AG09319 (cell line): ENCODE measurements around the gene CDC25B.
A peak's percentile ranks its signal among the peaks of the same experiment; 100 is the strongest.

Experiments
- DNase-seq: peaks from one replicate; pipeline ENCODE4 v3.0.0-alpha.2; 2010; ENCODE audit warnings: low read depth; ENCODE audit errors: extremely low read depth
- TF ChIP-seq, protein P1 (sequence below): IDR thresholded peaks from 2 replicates; pipeline ENCODE4 v1.5.1; 2011; ENCODE audit warnings: low read depth, mild to moderate bottlenecking, inconsistent platforms, low read length, moderate library complexity

Gene CDC25B

DNA sequence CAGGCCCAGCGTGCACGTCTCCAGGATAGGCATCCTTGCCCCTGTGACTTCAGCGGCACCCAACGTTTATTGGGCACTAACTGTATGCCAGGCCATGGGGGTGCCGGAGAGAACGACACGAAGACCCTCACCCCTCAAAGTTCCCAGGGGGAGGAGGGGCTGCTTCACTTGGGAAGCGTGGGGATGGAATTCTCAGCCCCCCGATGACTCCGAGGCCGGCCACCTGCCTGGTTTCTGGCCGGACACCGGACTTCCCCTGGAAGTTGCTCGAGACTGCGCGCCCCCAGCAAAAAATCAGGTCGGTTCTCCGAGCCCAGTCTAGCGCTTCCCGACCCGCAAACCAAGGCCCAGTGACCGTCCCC, 50.2 kb downstream of the CDC25B start:
- DNase-seq, result no peak
- TF ChIP-seq, protein P1, sequence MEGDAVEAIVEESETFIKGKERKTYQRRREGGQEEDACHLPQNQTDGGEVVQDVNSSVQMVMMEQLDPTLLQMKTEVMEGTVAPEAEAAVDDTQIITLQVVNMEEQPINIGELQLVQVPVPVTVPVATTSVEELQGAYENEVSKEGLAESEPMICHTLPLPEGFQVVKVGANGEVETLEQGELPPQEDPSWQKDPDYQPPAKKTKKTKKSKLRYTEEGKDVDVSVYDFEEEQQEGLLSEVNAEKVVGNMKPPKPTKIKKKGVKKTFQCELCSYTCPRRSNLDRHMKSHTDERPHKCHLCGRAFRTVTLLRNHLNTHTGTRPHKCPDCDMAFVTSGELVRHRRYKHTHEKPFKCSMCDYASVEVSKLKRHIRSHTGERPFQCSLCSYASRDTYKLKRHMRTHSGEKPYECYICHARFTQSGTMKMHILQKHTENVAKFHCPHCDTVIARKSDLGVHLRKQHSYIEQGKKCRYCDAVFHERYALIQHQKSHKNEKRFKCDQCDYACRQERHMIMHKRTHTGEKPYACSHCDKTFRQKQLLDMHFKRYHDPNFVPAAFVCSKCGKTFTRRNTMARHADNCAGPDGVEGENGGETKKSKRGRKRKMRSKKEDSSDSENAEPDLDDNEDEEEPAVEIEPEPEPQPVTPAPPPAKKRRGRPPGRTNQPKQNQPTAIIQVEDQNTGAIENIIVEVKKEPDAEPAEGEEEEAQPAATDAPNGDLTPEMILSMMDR, result no peak

DNA sequence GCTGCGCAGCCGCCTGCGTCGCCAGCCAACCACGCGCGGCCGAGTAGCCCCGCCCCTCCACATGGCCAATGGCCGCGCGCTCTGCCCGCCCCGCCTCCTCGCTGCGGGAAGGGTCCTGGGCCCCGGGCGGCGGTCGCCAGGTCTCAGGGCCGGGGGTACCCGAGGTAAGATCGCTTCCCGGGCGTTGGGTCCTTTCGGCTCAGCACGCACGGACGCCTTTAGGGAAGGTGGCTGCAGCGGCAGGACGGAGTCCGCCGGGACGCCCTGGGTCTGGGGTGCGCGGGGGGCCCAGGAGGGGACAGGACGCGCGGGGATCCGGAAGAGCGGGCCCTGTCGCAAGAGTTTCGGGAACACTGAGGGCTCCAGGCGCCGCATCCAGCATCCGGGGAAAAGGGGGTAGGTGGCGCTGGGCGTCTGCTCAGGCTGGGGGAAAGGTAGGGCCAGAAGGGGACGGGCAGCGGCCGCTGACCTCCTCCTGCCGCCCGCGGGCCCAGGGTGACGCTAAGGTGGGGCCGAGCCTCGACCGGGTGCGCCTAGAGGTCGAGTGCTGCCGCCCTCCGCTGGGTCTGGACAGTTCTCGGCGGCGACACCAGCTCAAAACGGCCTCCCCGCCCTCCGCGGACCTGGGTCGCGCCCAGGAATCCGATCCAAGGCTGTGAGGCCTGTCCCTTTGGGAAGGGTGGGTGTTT, 50.8 kb downstream of the CDC25B start, which contains the start of gene MAVS:
Gene MAVS, plus strand, starts transcription at position 95 of the 689 bp plus-strand sequence. CDS start 7,791 bp downstream, outside the sequence.
- TF ChIP-seq, protein P1, result no peak
- DNase-seq, result peak; percentile 38

DNA sequence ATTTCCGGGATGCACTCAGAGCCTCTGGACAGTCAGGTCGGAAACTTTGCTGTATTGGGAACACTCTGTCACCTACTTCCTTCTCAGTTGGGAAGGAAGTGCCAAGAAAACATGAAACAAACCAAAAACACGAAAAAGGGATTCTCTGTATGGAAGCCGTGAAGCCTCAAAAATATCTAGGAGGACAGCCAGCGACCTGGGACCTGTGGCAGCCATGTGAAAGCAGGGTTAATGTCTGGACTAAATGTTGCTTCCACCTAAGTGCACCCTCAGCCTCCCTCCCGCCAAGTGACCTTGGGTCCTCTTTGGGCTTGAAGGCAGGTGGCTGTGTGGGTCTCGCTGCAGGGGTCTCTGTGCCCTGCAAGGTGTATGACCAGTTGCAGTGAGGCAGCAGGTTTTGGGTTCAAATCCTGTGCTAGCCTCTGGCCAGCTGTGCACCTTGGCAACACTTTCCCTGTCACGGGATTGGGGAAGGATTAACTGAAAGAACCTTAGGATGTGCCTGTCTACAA, 51.4 kb downstream of the CDC25B start:
- DNase-seq, result no peak
- TF ChIP-seq, protein P1, result no peak

DNA sequence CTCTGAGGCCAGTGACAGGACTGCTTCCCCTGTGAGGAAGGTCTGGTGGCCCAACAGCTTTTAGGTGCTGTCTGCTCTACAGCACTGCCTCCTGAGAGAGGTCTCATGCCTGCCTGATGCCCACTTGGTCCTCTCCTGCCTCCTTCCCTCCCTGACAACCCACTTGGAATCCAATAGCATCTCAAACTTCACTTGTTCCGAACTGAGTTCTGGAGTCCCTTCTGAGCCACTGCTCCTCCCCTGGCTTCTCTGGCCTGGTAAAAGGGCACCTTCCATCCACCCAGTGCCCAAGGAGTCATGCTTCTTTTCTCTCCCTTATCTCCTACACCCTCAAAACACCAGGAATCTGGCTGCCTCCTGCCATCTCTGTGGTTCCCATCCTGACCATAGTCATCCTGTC, 52.5 kb downstream of the CDC25B start:
- TF ChIP-seq, protein P1, result no peak
- DNase-seq, result no peak

DNA sequence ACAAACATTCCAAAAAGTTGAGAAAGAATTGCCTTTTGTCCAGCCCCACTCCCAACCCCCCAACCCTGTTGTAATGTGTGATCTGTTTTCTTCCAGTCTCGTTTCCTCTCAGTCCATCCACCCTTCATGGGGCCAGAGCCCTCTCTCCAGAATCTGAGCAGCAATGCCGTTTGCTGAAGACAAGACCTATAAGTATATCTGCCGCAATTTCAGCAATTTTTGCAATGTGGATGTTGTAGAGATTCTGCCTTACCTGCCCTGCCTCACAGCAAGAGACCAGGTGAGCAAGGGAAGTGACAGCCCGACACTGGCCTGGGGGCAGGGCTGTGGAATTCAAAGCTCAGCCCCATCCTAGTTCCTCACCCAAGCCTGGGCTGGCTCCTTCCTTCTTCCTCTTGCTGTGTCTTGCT, 58.4 kb downstream of the CDC25B start:
- DNase-seq, result no peak
- TF ChIP-seq, protein P1, result no peak
